Stimulated activated CD4-positive, alpha-beta T cell treated with anti-CD3 and anti-CD28 coated beads, Interleukin-4, amount 100 ng/mL, for 24 hours (primary cell): ENCODE results near the gene TMEM88.

Experiments used
- DNase-seq: peaks from one replicate; pipeline ENCODE4 v3.0.0-alpha.2; 2020

TMEM88 gene

DNA sequence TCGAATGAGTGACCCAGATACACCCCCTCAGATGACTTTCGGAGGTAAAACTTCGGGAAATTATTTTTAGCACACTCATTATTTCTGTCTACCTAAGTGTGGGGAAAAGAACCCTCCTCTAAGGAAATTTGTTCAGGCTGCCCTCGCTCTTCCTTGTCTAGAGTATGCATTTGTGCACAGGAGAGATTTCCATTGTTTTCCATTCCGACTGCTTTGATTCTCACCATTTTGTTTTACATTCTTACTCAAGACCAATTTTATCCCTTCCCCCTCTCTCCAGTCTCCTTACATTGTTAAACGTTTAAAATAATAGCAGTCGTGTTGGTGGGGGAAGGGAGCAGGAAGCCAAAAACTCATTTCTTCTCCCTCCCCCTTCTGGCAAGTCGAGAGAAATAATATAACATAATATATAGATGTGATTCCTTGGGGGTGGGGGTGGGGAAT, 32.2 kb downstream of the TMEM88 start:
- DNase-seq: no peak

DNA sequence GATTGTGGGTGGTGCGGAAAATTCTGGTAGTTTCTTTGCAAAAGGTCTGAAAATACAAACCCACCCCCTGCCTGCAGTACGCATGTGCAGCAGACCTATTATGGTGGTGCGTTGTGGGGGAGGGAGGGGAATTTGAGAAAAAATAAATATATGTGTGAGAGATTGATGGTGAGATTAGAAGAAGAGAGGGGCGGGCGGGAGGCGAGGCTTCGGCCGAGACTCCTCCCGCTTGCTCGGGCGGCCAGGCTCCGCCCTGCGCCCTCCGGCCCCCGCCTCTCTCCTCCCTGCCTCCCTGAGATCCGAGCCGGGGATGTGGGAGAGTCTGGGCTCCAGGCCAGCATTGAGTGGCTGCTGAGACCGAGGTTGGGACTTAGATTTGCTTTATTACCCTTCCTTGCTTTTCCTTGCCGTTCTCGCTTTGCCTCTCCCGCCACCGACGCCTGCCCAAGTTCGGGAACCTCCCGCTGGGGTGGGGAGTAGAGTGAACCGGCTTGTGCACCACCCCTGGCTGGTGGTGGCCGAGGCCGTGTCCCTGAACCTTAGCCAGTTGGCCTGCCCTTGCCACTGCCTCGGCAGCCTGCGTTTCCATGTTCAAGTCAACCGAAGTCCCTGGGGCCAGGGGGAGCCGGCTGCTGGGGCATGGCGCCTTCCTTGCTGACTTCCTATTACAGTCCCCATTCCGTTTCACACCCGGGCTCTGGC, 32.8 kb downstream of the TMEM88 start:
- peak; percentile 92 for DNase-seq

DNA sequence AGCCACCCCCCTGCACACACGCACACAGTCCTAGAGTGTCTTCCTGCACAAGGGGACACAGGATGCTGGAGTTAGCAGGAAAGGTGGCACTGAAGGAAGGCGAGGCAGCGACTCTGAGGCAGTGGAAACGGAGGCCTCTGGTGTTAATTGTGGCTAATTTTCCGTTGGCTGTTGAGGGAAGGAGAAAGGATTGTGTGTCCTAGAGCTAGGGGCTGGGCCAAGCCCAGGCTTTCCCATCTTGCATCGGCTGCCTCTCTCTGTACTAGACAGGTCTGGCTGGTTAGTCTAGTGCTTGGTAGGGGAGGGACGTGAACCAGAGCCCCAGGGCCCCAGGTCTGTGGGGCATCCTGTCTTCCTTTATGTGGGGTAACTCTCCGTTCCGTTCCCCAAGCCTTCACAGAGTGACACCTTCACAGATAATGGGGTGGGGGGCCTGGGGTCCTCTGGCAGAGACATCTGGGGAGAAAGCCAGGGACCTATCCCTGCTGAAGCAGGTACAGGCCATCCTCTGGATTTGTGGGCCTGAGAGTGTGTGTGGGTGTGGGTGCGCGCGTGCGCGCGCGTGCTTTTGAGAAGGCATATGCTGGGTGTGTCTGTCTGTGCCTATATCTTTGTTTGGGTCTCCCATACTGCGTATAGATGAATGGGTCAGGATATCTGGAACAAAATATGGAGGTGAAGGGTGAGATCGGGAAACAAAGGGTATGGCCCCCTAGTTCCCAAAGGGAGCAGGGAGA, 33.5 kb downstream of the TMEM88 start, which contains the start of gene CHD3:
CHD3 (plus strand) TSS at position 606 of the 737 bp plus-strand sequence. CDS start 212 bp downstream, outside the sequence.
- peak; percentile 61 for DNase-seq

GRCh38 chr17:7889166-7889955, 34.5 kb downstream of the TMEM88 start:
- peak; percentile 35 for DNase-seq

GRCh38 chr17:7893187-7893880, 38.5 kb downstream of the TMEM88 start:
- DNase-seq: no peak

GRCh38 chr17:7894226-7894625, 39.4 kb downstream of the TMEM88 start:
- DNase-seq: no peak

DNA sequence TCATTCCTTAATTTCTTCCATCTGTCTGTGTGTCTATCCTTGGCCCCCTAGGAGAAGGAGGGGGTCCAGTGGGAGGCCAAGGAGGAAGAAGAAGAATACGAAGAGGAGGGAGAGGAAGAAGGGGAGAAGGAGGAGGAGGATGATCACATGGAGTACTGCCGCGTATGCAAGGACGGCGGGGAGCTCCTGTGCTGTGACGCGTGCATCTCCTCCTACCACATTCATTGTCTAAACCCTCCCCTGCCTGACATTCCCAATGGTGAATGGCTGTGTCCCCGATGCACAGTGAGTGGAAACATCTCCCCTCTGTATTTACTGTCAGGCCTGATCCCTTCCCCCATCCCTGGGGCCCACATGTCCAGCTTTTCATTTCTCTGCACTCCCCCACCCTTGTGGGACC, 40.0 kb downstream of the TMEM88 start:
- DNase-seq: no peak

DNA sequence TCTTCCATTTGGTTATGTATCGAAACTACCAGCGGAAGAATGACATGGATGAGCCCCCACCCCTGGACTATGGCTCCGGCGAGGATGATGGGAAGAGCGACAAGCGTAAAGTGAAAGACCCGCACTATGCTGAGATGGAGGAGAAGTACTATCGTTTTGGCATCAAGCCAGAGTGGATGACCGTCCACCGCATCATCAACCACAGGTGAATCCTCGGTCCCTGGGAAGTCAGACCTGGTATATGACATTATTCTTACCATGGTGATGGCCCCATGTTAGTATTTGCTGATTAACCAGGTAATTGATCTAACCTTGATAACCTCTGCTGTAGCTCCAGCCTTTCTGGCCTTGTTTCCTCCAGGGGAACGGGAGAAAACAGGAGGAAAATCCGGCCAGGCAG, 42.2 kb downstream of the TMEM88 start:
- no peak for DNase-seq

- DNase-seq: peak; percentile 25
Measured at GRCh38 chr17:7897773-7898172, 42.9 kb downstream of the TMEM88 start.

DNA sequence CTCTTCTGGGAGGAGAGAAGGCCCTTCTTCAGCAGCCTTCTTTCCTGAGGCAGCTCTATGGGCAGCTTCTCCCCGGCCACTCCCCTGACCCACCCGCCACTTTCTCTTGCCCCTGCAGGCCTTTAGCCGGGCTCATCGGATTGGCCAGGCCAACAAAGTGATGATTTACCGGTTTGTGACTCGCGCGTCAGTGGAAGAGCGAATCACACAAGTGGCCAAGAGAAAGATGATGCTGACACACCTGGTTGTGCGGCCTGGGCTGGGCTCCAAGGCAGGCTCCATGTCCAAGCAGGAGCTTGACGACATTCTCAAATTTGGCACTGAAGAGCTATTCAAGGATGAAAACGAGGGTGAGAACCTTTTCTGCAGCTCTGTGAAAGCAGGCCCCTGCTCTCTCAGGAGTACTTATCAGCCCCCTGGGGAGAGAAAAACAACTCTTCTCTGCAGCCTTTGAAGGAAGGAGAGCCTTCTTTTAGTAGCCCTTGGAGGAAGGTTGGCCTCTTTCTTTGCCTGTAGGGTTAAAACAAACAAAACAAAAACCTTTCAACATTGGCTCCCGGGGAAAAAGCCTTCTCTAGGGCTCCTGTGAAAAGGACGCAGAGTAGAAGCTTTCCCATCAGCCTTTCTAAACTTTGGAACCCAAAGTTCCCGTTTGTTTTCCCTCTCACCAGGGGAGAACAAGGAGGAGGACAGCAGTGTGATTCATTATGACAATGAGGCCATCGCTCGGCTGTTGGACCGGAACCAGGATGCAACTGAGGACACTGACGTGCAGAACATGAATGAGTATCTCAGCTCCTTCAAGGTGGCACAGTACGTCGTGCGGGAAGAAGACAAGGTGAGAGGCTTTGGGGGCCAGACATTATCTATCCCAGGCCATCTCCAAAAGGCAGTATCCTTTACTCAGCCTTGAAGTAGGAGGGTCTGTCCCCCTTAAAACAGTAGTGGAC, 48.6 kb downstream of the TMEM88 start:
- DNase-seq: no peak
